ENCODE measurements around the gene SDK2.

GRCh38 chr17:73393962-73394361, 250.3 kb downstream of the SDK2 start:
- TF ChIP-seq CTCF (IDR thresholded peaks at IDR 0.05; ENCODE audit: insufficient read depth, low read depth, low read length) = no peak
- no peak for TF ChIP-seq EZH2 (IDR thresholded peaks at IDR 0.05; ENCODE audit: insufficient read depth, low read length)
